GM18499 (cell line): ENCODE data around the gene OR5D16.
"Not testable (repeated sequence)": the region's sequence is repeated elsewhere in the genome, so short reads cannot be mapped to it uniquely, and the experiment has no call there.

Experiments used
- ATAC-seq: cut with Tn5 transposase; IDR thresholded peaks from one replicate; pipeline ENCODE4 v1.9.1; 2021; ENCODE audit warnings: moderate number of reproducible peaks; ENCODE audit not compliant: insufficient read depth, unreplicated experiment

Gene OR5D16

GRCh38 chr11:55838452-55838851 lies at the start of gene OR5D16:
Gene OR5D16 (plus strand): TSS chr11:55838752. CDS start chr11:55838752, 0 bp downstream.
- no peak for ATAC-seq

DNA sequence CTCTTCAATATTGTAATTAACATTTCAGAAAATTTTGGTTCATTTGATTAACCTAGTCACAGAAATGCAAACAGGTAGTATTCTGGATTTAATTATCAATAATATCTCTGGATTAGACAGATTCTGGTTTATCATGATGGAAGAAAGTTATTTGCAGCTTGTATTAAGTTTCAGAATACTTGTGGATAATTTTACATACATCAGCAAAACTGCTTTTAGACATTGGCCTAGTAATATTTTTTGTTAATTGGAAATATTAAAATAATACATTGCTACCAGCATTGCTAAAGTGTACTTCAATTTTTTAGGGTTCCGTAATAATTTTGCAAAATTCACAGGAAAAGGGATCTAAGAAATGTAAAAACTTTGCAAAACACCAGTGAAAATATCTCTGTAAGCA lies 46.9 kb upstream of the OR5D16 start:
- no peak for ATAC-seq

DNA sequence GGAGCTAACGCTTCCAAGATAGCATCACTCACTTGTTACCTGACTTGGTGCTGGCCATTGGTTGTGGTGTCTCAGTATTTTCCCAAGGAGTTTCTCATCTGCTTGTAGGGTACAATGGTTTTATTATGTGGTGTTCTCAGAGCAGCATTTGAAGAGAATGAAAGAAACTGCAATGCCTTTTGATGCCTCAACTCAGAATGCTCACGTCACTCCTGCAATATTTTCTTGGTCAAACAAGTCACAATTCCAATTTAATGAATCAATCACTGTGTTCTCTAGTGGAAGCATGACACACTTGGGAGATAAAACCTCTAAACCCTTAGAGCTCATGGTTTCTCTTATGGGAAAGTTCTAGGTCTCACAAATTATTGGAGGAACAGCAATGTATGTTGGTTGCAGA lies 45.2 kb upstream of the OR5D16 start:
- no peak for ATAC-seq

DNA sequence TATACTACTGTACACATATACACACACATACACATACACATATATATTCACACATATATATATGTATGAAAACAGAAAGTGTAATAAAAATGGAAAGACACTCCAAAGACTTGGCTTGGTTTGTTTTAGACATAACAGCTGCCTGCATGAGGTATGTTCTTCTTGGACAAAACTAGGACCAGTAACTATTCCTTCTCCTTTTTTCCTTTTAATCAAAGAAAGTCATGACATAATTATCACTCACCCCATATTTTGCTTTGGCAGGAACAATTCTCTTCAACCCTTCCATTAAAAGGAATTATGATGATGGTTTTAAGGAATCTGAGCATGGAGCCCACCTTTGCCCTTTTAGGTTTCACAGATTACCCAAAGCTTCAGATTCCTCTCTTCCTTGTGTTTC lies 43.3 kb upstream of the OR5D16 start, which contains the start of gene OR5D14:
Gene OR5D14, plus strand, starts transcription at position 301 of the 400 bp plus-strand sequence. Its CDS starts 0 bp downstream, at position 301.
- no peak for ATAC-seq

DNA sequence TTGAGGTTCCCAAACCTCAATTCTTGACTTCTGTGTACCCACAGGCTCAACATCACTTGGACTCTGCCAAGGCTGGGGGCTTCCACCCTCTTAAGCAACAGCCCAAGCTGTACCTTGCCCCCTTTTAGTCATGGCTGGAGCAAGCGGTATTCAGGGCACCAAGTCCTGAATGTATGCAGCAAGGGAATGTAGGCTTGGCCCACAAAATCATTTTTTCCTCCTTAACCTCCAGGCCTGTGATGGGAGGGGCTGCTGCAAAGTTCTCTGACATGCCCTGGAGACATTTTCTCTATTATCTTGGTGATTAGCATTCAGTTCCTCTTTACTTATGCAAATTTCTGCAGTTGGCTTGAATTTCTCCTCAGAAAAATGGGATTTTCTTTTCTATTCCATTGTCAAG lies 32.3 kb upstream of the OR5D16 start:
- no peak for ATAC-seq

DNA sequence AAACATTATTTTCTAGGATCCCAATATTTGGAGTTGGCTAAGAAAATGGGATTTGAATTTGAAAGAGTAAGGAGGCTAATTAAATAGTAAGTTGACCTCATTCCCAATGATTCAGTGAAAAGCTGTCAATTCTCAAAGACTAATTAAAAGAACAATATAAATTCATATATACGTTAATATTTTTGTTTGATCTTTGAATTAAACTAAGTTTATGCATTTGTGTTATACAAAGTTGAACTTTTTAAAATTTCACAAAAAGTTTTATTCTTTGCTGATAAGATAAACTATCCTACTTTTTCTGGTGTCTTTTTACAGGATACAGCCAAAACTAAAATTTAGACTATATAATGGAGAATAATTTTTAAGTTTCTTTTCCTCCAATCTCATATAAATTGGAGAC lies 27.5 kb upstream of the OR5D16 start, which contains the start of gene OR5L1:
Gene OR5L1, plus strand, starts transcription at position 301 of the 400 bp plus-strand sequence. CDS start 100 bp downstream, outside the sequence.
- ATAC-seq, result no peak

GRCh38 chr11:55819330-55819729 lies 19.2 kb upstream of the OR5D16 start, which contains the start of gene OR5D18:
Gene OR5D18 (plus strand): TSS chr11:55819630. CDS start chr11:55819630, 0 bp downstream.
- ATAC-seq, result no peak

DNA sequence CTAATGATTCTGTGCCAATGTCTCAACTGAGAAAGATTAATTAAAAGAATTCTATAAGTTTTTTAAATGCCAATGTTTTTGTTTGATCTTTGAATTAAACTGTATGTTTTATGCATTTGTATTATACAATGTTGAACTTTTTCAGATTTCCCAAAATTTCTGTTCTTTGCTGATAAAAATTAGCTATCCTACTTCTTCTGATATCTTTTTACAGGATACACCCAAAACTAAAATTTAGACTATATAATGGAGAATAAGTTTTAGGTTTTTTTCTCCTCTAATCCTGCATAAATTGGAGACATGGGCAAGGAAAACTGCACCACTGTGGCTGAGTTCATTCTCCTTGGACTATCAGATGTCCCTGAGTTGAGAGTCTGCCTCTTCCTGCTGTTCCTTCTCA lies 11.6 kb upstream of the OR5D16 start, which contains the start of gene OR5L2:
Gene OR5L2, plus strand, starts transcription at position 301 of the 400 bp plus-strand sequence. Its CDS starts 0 bp downstream, at position 301.
- no peak for ATAC-seq

- no peak for ATAC-seq
Observed at GRCh38 chr11:55847453-55847852, 8.9 kb downstream of the OR5D16 start.

DNA sequence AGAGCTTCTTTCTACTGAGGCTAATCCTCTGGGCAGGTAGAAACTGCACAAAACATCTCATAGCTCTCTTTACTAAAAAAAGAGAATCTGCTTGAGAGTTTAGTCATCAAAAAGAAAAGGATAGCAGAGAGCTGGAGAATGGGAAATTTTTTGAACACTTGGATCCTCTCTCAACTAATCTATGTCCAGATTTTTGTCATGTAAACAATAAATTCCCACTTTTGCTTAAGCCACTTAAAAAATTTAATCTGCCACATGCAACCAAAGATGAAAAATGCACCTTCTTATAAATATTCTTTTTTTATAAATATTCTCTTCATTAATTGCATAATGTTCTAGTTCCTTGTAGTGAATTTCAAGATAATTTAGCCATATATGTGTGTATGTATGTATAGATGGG lies 10.5 kb downstream of the OR5D16 start:
- ATAC-seq, result no peak

- ATAC-seq, result no peak
Observed at GRCh38 chr11:55852141-55852540, 13.6 kb downstream of the OR5D16 start.

- no peak for ATAC-seq
Observed at GRCh38 chr11:55854704-55855103, 16.2 kb downstream of the OR5D16 start.

GRCh38 chr11:55867354-55867753 lies 28.8 kb downstream of the OR5D16 start:
- not testable (repeated sequence) for ATAC-seq

DNA sequence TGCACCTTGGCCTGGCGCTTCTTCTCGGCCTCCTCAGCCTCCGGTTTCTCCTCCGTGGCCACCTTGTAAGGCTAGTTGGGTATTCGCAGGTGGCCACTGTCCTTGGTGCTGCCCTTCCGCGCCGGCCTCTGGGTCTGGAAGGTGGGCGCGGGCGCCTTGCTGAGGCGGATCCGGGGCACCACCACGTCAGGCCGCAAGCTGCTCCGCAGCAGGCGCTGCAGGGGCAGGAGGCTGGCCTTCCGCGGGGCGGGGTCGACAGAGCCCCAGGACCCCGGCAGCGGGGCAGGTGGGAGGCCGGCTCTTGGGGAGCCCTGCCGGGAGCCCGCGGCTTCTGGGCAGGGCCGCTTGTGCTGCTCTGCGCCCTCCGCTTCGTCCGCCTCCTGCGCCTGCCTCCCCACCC lies 34.2 kb downstream of the OR5D16 start:
- ATAC-seq, result not testable (repeated sequence)

- ATAC-seq, result not testable (repeated sequence)
Observed at GRCh38 chr11:55873146-55873545, 34.6 kb downstream of the OR5D16 start.

GRCh38 chr11:55882997-55883396 lies 44.4 kb downstream of the OR5D16 start, which contains the start of gene TRIM51:
Gene TRIM51 (plus strand): TSS chr11:55883297. CDS start chr11:55885429, 2,132 bp downstream.
- not testable (repeated sequence) for ATAC-seq

DNA sequence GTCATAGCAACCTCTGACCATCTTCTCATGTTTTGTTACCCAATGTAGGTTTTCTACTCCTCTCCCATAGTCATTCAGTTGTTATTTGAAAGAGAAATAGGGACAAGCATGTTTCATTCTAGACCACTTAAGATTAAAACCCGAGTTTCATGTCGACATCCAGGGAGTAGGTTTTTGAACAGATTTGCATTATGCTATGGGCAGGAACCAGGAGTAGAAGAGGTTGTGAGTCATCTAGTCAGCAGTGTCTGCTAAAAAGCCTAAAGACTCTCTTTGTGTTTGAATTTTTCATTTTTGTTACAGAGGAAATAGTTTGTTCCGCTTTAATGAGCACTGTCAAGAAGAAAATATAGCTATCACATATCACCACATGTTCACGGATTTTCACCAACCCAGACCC lies 46.4 kb downstream of the OR5D16 start:
- not testable (repeated sequence) for ATAC-seq

- not testable (repeated sequence) for ATAC-seq
Observed at GRCh38 chr11:55885481-55885880, 46.9 kb downstream of the OR5D16 start.
